GM19467 (cell line): ENCODE results near the gene GTF3C5.
"Not testable (repeated sequence)": the region's sequence is repeated elsewhere in the genome, so short reads cannot be mapped to it uniquely, and the experiment has no call there.

ENCODE experiments used
- ATAC-seq: cut with Tn5 transposase; IDR thresholded peaks from one replicate; pipeline ENCODE4 v1.9.1; 2021; ENCODE audit warnings: mild to moderate bottlenecking, moderate library complexity; ENCODE audit not compliant: unreplicated experiment

The GTF3C5 gene

DNA sequence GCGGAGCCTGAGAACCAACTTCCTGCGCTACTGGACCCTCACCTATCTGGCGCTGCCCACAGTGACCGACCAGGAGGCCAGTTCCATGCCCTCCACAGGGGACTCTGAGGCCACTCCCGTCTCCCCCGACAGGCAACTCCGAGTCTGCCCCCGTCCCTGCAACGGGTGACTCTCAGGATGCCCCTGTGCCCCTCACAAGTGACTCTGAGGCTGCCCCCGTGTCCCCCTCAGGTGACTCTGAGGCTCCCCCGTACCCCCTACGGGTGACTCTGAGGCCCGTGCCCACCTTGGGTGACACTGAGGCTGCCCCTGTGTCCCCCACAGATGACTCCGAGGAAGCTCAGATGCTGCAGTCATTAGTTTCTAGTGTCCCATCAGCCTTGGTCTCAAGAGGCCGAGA lies 56.1 kb downstream of the GTF3C5 start:
- no peak for ATAC-seq

DNA sequence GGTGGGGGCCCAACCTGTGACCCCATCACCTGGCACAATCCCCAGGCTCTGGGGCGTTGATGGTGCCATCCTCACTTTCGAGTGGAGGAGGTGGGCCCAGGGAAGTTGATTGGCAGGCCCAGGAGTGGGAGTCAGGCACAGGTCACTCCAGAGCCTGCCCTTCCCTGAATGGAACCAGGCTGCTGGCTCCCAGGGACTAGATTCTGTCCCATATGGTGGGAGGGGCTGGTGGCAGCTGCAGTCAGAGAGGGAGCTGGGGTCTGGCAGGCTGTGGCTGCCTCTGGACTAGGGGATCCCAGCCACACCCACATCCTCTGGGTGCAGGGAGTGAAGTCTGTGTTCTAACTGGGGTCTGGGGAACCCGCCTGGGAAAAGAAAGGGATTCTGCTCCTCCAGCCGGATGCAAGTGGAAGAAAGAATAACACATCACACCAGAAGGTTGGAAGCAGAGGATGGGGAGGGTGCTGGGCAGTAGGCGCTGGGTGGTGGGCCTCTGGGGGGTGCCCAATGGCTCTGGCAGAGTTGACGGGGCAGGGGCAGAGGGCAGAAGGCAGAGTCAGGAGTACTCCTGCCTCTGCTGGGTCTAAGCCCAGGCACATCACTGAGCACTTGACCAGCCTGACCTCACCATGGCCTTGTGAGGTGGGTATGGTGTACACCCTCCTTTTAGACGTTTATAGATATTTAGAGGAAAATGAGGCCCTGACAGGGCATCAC lies 56.8 kb downstream of the GTF3C5 start:
- no peak for ATAC-seq

DNA sequence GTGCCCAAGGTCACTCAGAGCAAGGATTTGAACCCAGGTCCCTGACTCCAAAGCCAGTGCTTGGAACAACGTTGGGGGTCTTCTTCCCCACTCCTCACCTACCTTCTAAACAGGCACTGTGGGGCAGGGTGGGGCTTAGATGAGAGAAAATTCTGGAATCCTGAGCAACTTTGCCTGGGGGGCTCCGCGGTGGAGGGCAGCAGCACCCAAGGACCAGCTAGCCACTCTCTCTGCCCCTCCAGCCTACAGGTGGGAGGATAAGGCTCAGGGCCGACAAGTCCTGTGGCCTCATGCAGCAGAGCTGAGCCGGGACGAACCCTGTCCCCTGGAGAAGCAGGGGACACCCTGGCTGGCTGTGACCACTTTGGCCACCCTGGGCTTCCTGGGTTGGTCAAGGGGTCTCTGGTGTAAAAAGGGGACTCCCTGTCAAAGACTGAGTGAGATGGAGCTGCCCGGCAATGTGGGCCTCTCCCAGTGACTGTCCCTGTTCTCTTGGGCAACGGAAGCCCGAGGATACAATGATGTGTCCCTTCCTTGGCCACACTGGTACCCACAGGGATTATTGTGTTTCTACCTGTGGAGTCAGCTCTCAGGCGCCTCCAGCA lies 57.5 kb downstream of the GTF3C5 start:
- no peak for ATAC-seq

DNA sequence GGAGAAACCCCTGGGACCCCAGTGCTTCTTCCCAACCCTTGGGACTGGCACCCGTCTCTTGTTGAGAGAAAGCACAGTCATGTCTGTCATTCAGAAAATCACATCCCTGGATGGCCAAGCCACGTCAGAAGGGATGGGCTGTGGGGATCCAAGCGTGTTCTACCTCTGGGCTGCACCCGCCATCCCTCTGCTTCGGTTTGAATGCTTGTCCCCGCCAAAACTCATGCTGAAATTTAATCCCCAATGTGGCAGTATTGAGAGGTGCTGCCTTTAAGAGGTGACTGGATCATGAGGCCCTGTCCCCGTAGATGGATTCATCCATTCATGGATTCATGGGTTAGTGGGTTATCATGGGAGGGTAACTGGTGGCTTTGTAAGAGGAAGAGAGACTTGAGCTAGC lies 58.0 kb downstream of the GTF3C5 start:
- ATAC-seq, result no peak

DNA sequence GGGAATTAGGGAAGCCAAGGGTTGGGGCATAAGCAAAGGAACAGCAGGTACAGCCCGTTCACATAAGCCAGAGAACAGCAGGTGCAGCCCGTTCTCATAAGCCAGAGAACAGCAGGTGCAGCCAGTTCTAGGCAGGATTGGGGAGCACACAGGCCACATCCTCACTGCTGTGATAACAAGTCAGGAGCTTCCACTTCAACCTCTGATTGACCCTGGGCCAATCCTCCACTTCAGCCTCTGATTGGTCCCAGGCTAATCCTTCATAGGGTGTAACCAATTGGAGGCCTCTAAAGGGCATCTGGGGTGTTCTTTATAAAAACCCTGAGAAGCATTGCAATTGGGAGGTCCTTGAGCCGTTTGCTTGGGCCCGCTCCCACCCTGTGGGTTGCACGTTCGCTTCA lies 58.5 kb downstream of the GTF3C5 start:
- no peak for ATAC-seq

DNA sequence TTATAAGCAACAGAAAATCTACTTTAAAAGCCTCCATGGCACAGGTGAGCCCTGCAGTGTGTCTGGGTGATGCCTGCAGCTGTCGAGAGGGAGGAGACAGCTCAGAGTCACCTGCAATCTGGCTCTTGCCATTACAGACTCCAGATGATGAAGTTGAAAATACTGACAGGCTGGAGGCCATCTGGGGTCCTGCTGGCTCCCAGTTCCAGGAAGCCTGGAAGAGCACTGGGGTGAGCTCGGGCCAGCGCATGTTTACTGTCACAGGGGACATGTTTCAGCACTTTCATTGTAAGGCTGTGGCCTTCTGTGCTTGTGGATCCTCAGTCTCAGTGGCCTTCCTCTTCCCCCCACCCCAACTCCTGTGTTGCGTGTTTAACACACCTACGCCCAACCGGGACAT lies 59.4 kb downstream of the GTF3C5 start:
- no peak for ATAC-seq

DNA sequence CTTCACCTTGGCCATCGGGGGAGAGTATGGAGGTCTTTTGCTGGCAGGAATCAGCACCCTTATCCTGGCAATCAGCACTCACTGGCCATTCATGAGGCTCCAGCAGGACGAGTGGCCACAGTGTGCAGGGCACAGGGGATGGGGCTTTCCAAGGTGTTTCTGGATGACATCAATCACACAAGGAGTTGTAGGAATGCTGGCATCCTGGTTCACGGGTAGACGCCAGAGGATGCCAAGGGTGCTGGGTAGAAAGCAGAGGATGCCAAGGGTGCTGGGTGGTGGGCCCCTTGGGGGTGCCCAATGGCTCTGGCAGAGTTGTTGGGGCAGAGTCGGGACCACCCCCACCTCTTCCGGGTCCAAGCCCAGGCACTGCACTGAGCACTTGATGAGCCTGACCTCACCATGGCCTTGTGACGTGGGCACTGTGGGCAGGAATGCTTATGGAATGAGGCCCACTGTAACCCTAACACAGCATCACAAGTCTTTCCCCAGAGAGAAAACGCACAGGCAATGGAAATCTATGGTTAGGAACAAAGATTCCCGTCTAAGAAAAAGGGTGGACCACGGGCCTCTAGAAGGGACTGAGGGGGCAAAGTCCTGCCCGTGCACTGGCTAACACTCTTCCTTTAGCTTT lies 60.1 kb downstream of the GTF3C5 start:
- ATAC-seq, result no peak

DNA sequence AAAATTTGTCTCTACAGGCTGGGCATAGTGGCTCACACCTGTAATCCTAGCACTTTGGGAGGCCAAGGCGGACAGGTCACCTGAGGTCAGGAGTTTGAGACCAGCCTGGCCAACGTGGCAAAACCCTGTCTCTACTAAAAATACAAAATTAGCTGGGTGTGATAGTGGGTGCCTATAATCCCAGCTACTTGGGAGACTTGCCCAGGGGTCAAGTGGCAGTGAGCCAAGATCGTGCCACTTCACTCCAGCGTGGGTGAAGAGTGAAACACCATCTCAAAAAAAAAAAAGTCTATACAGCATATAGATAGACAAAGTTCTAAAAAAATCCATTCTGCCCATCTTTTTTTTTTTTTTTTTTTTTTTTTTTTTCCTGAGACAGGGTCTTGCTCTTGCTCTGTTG lies 63.6 kb downstream of the GTF3C5 start:
- not testable (repeated sequence) for ATAC-seq

DNA sequence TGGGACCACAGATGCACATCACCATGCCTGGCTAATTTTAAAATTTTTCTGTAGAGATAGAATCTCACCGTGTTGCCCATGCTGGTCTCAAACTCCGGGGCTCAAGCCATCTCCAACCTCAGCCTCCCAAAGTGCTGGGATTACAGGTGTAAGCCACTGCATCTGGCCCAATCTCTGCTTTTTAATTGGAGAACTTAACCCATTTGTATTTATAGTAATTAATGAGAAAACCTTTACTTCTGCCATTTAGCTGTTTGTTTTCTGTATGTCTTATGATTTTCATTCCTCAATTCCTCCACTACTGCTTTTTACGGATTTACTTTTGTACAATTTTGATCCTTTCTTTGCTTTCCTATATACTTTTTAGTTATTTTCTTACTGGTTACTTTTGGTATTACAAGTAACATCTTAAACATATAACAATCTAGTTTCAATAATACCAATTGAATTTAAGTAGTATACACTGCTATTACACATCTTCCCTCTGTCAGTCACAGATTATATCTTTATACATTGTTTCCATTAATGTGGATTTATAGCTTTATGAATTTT lies 64.1 kb downstream of the GTF3C5 start:
- no peak for ATAC-seq

DNA sequence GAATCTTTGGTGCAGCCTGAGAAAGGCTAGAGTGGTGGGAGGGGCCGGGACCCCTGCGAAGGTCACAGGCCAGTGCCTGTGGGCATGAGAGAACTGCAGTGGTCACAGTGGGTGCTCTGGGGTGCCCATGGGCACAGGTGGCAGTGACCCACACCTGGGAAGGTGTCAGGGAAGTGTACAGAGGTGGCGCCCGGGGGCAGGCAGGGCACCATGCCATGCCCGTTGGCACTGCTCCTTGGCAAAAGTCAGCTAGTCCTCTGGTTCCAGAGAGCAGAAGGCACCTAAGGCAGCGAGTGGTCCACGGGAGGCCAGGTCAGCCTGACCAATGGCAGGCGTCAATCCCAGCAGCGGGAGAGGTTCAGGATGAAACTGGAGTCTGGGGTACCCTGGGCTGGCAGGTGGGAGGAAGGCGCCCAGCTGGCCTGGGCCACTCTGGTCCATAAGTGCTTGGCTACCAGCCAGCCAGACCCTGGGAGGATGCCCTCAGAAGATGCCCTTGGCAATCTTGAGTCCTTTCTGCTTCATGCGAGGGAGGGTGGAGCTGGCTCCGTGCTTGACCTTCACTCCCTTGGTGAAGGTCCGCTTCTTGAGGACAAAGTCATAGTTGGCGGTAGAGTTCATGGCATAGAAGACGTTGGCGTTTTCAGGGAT lies 67.4 kb downstream of the GTF3C5 start:
- ATAC-seq, result no peak

DNA sequence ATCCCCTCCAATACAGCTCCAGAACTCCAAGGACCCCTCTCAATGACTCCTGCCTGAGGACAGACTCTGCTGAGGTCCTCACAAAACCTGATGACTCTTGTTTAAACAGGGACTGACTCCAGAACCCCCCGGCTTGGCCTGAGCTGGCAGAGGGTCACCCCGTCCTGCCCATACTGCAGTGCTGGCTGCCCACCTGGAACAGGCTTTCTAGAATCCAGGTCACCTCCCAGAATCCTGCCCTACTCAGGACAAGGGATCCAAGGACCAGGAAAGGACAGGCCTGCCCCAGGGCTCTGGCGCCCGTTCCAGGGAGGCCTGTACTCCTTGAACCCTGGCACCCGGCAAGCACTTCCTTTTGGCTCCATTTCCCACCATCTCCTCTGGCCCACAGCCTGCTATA lies 68.1 kb downstream of the GTF3C5 start:
- no peak for ATAC-seq

DNA sequence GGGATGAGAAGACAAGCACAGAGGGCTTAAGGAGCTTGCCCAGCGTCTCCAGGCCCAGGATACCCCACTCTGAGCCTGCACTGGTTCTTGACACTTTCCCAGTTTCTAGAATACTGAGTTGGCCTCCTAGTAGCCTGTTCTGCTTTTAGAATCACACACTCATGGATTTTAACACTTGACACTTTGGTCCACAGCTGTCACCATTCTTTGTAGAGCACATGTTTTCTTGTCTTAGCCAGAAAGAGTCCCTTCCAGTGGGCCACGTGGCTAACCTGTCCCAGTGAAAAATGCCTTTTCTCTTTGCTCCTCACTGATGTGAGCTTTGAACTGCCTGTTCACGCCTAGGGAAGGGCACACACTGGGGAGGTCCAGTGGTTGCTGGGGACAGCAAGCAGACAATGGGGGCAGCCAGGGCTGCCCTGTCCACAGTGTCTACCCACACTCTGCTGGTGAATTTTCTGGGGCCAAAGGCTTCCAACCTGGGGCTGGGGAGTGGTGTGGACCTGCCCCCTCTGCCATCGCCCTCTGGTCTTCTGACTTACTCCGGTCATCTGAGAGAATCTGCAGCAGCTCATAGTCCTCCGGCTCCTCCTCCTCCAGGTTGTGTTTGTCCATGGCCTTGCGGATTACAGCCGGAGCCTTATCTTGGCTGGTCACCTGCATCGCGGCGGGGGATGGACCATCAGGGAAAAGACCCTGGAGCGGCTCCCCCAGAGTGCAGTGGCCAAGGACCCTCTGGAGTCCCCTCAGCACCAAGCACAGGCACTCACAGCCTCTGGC lies 69.1 kb downstream of the GTF3C5 start:
- no peak for ATAC-seq

DNA sequence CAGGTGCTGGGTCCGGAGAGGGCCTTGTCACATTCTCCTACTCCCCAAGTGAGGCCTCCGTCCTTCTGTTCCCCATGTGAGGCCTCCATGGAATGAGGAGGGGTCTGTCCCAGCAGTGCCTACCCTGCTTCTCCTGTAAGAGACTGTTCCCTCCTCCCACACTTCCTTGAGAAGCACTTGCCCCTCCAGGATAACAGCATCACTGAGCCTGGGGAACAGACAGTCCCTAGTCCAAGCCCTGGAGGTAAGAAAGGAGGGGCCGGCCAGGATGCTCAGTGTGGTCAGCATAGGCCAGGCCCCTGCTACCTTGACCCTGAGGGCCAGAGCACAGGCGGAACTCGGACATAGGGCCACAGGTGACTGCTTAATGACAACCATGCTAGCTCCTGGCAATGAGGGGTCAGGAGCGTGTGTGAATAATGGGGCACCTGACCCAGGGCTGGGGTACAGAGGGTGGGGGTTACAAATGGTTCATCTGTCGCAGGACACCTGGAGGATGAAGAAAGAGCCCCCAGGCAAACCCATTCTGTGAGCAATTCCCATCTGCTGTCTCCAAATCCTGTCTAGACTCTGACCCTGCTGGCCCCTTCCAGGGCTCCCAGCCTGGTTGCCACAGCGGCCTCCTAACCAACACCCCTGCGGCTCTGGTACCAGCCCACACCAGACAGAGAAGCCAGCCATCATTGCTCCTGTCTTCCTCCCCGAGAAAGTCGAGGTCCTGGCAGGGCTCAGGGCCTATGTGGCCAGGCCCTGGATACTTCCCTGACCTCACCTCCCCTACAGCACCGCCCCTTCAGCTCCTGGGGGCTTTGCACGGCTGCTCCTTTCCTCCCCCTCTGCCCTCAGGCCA lies 69.9 kb downstream of the GTF3C5 start:
- ATAC-seq, result no peak

DNA sequence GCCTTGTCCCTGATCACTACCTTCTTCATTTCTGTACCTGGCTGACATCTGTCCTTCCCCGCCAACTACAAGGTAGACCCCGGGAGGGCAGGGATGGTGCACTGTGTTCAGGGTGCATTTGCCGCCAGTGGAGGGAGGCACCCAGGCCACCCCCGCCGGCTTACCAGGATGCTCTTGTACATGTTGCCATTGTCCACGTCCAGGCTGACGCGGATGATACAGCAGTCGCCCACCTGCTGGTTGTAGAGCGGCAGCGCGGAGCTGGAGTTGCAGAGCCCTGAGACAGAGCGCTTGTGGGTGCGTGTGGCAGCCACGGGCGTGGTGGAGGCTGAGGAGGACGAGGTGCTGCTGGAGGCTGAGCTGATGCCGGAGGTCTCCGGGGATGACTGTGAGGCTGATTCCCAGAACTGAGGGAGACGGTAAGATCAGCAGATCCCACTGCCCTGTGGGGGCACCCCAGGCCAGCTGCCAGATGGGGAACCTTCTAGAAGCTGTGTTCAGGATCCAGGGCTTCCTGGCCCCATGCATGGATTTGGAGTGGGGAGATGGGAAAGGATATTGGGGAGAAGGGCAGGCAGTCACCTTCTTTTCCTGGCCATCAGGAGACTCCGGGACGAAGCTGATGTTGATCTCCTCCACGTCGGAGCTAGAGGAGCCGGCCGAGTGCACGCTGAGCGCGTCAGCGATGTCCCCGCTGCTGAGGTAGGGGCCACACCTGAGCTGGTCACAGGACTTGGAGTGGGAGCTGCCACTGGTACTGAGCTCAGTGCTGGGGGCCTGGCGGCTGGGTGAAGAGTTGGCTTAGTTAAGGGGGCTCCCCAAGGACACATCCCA lies 70.8 kb downstream of the GTF3C5 start:
- no peak for ATAC-seq

DNA sequence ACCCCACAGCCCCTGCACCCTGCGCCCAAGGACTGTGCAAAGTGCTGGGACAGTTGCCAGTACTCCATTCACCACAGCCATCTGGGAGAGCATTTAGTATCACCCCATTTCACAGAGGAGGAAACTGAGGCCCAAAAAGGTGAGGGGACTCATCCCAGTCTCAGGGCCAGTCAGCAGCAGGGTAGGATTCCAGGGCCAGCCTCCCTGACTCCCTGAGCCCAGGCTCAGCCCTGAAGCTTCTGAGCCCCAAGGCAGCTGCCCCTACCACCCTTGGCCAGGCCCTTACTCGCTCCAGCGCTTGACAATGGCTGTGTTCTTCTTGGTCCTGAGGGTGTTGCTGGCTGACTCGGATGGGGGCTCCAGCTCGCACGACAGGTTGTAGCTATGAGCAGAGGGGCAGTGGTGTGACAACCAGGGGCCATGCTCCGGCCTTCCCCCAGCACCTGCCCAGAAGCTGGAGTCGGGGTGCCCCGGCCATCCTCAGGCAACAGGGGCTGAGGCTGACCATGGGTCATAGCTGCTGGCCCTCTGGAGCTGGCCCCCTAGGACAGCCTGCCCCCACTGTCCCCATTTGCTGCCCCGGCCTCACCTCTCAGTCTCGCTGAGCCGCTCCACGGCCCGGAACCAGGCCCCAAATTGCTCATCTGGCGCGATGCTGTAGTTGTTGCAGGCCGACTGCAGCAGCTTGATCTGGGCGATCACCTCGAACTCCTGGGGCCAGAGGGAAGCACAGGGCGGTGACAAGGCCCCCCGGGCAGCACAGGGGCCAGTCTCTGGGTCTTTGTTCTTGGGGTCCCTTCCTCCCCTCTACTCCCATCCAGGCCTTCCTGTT lies 71.6 kb downstream of the GTF3C5 start:
- no peak for ATAC-seq

DNA sequence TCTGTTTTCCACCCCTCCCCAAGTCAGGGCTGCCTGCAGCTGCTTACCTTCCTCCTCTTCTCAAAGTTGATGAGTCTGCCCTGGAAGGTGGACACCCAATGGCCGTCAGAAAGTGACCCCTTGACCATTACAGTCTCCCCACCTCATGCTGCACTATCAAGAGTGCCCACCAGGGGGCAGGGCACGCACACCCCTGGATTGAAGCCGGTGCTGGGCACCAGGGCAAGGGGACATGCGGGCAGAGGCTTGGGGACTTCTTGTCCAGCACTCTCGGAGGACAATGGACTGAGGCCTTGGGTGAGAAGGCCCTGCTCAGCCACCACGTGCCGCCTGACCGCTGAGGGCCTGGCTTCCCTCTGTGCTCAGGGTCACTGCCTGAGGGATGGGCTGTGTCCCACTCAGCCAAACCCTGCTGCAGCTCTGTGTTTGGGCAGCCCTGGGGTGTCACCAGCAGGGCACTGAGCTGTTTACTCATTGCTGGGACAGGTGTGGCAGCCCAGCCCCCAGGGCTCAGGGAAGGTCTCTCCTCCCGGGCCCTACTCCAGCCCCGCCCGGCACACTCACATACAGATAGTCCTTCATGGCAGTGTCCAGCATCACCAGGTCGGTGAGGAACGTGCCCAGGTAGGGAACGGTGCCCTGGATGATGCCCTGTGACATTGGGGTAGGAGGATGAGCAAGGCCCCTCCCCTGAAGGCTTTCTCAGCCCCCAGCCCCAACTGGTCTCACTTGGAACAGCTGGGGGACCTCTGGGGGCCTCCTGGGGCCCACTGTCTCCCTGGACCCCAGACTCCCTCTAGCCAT lies 72.6 kb downstream of the GTF3C5 start:
- no peak for ATAC-seq

DNA sequence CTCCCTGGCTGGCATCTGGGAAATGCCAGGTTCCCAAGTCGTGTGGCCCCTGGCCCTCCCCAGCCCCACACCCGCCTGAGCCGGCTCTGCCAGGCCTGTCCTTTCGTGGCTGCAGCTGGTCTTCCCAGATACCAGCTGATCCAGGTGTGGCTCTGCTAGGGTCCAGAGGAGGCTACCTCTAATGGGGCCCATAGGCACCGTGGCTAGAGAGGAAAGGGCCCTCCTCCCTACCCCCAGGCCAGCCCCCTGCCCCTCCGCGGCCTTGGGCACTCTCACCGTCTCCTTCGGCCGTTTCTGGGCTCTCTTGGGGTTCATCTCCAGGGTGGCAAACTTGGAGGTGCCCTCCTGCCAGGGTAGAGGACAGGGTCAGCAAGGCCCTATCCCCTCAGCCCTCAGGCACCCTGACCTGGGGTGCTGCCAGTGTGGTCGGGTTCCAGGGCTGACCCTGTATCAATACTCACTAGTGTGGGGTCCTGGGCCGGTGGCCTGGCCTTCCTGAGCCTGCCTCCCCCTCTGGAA lies 73.2 kb downstream of the GTF3C5 start:
- ATAC-seq, result no peak
